ENCODE results near the gene GGA2.

GRCh38 chr16:23556881-23557778, 46.8 kb upstream of the GGA2 start, which contains the start of the genes EARS2 and UBFD1:
- peak; percentile 73 to 99 (median 98) for TF ChIP-seq CTCF (IDR thresholded peaks at IDR 0.05)
- TF ChIP-seq POLR2A (IDR thresholded peaks at IDR 0.05), result peak; percentile 53
- TF ChIP-seq POLR2AphosphoS5 (IDR thresholded peaks at IDR 0.05), result peak; percentile 96
